ENCODE data around the gene AP4E1. TPM values are rescaled to one million over a fixed set of nuclear protein-coding genes. Genes with fewer than 3 reads are reported as not detected.
"Not testable (repeated sequence)": the region's sequence is repeated elsewhere in the genome, so short reads cannot be mapped to it uniquely, and the experiment has no call there.

AP4E1 gene
- total RNA-seq, 3 donors from 2014 or later (not counting 1 experiment from before 2014, with no cell fraction given), result 13.1 to 14.5 (median 14.1) TPM

- WGBS (ENCODE audit: insufficient coverage), result 95% methylated on average over 6 of the region's 6 CpGs
- Mint-ChIP-seq H3K27ac (no peak overlapping the region), H3K27me3 (ENCODE audit: low read depth in 2 of 2) (no peaks in the 10 kb centered on the region), H3K4me1 (no peaks in the 10 kb centered on the region), H3K36me3 (no peaks in the 10 kb centered on the region), H3K4me3 (no peak overlapping the region), H3K9me3 (no peaks in the 10 kb centered on the region)
- no peak for TF ChIP-seq CTCF (IDR thresholded peaks at IDR 0.05)
- H3K4me3 ChIP-seq (ENCODE audit: low read length), result no peak overlapping the region
- no peaks in the 10 kb centered on the region for H3K4me1 ChIP-seq (ENCODE audit: control insufficient read depth, insufficient read depth, low read length)
- H3K9me3 ChIP-seq (ENCODE audit: control insufficient read depth, insufficient read depth, low read length), result no peaks in the 10 kb centered on the region
- ATAC-seq (no peak), DNase-seq (no peak)
- no peaks in the 10 kb centered on the region for H3K36me3 ChIP-seq (ENCODE audit: control insufficient read depth, insufficient read depth, low read length)
- H3K27me3 ChIP-seq (ENCODE audit: control insufficient read depth, insufficient read depth, low read length), result no peaks in the 10 kb centered on the region
- no peak overlapping the region for H3K27ac ChIP-seq (ENCODE audit: low read length)
- intact Hi-C loops (cut with micrococcal nuclease), result no loop called here
Observed at GRCh38 chr15:51030649-51031316, 122.3 kb downstream of the AP4E1 start.

- 98% methylated on average over 13 of the region's 13 CpGs for WGBS (ENCODE audit: insufficient coverage)
- H3K36me3 ChIP-seq (ENCODE audit: control insufficient read depth, insufficient read depth, low read length); H3K27me3 ChIP-seq (ENCODE audit: control insufficient read depth, insufficient read depth, low read length); H3K4me1 ChIP-seq (ENCODE audit: control insufficient read depth, insufficient read depth, low read length); H3K4me1 Mint-ChIP-seq; H3K27ac ChIP-seq (ENCODE audit: low read length); H3K4me3 ChIP-seq (ENCODE audit: low read length); H3K36me3 Mint-ChIP-seq; ATAC-seq; H3K27ac Mint-ChIP-seq; DNase-seq; H3K9me3 Mint-ChIP-seq; H3K4me3 Mint-ChIP-seq; intact Hi-C loops (cut with micrococcal nuclease); H3K9me3 ChIP-seq (ENCODE audit: control insufficient read depth, insufficient read depth, low read length): not testable (repeated sequence)
- peaks cover 3 to 11% of the 10 kb centered on the region in 2 donors for H3K27me3 Mint-ChIP-seq (ENCODE audit: low read depth in 2 of 2)
Observed at GRCh38 chr15:51037474-51037873, 129.0 kb downstream of the AP4E1 start.

GRCh38 chr15:51038162-51038973 is 129.9 kb downstream of the AP4E1 start:
- WGBS (ENCODE audit: insufficient coverage), result 77% methylated on average over 6 of the region's 7 CpGs
- Histone ChIP-seq H3K27me3 (ENCODE audit: control insufficient read depth, insufficient read depth, low read length) (no peaks in the 10 kb centered on the region), H3K36me3 (ENCODE audit: control insufficient read depth, insufficient read depth, low read length) (no peaks in the 10 kb centered on the region), H3K4me1 (ENCODE audit: control insufficient read depth, insufficient read depth, low read length) (no peaks in the 10 kb centered on the region), H3K4me3 (ENCODE audit: low read length) (no peak overlapping the region), H3K9me3 (ENCODE audit: control insufficient read depth, insufficient read depth, low read length) (no peaks in the 10 kb centered on the region), H3K27ac (ENCODE audit: low read length) (no peak overlapping the region)
- Mint-ChIP-seq H3K27me3 (ENCODE audit: low read depth in 2 of 2) (peaks cover 3 to 15% of the 10 kb centered on the region in 2 donors), H3K4me3 (no peak overlapping the region), H3K4me1 (no peaks in the 10 kb centered on the region), H3K27ac (no peak overlapping the region), H3K9me3 (peaks cover 0 to 2% of the 10 kb centered on the region in 2 donors), H3K36me3 (peaks cover 8% of the 10 kb centered on the region)
- no peak for ATAC-seq
- TF ChIP-seq CTCF (IDR thresholded peaks at IDR 0.05), result no peak
- no peak for DNase-seq
- intact Hi-C loops (cut with micrococcal nuclease), result no loop called here

GRCh38 chr15:51038974-51039319 is 130.5 kb downstream of the AP4E1 start:
- H3K27me3 Mint-ChIP-seq (ENCODE audit: low read depth in 2 of 2), result peaks cover 3 to 15% of the 10 kb centered on the region in 2 donors
- no peaks in the 10 kb centered on the region for H3K4me1 ChIP-seq (ENCODE audit: control insufficient read depth, insufficient read depth, low read length)
- H3K4me1 Mint-ChIP-seq, result no peaks in the 10 kb centered on the region
- ATAC-seq (no peak), DNase-seq (no peak)
- H3K4me3 ChIP-seq (ENCODE audit: low read length), result no peak overlapping the region
- no peak overlapping the region for H3K27ac ChIP-seq (ENCODE audit: low read length)
- no peak overlapping the region for H3K27ac Mint-ChIP-seq
- H3K36me3 Mint-ChIP-seq, result peaks cover 8% of the 10 kb centered on the region
- H3K9me3 ChIP-seq (ENCODE audit: control insufficient read depth, insufficient read depth, low read length), result no peaks in the 10 kb centered on the region
- H3K4me3 Mint-ChIP-seq, result no peak overlapping the region
- intact Hi-C loops (cut with micrococcal nuclease), result no loop called here
- H3K36me3 ChIP-seq (ENCODE audit: control insufficient read depth, insufficient read depth, low read length), result no peaks in the 10 kb centered on the region
- no peak for TF ChIP-seq CTCF (IDR thresholded peaks at IDR 0.05)
- no peaks in the 10 kb centered on the region for H3K27me3 ChIP-seq (ENCODE audit: control insufficient read depth, insufficient read depth, low read length)
- H3K9me3 Mint-ChIP-seq, result peaks cover 0 to 2% of the 10 kb centered on the region in 2 donors
- no CpG with 5 or more reads among the region's 2 CpGs for WGBS (ENCODE audit: insufficient coverage)
